GM23338 (cell line): Measurements from ENCODE around the gene COL4A1. TPM values are rescaled to one million over a fixed set of nuclear protein-coding genes. Genes with fewer than 3 reads are reported as not detected.

Experiments used
- ATAC-seq: fragments of 200-7000 bp; cut with Tn5 transposase; 3 replicates; pipeline ENCODE4 v1.9.1; 2020
- DNase-seq: peaks from one replicate; pipeline ENCODE4 v3.0.0-alpha.2; 2015; ENCODE audit warnings: low spot score
- H2AFZ ChIP-seq: fragments of 200-600 bp; sonication (generic); 2 replicates; pipeline ENCODE4 v1.8.0; 2016; ENCODE audit warnings: antibody characterized with exemption, mild to moderate bottlenecking, moderate library complexity
- H3F3A ChIP-seq: fragments of 200-600 bp; sonication (generic); replicated peaks from 2 replicates; pipeline ENCODE4 v1.8.0; 2017; ENCODE audit warnings: antibody characterized with exemption, mixed run types, low read depth
- H3K27ac ChIP-seq: fragments of 200-600 bp; sonication (generic); 2 replicates; pipeline ENCODE4 v1.6.1; 2016; ENCODE audit warnings: low read depth
- H3K27me3 ChIP-seq: fragments of 200-600 bp; sonication (generic); 2 replicates; pipeline ENCODE4 v1.8.0; 2016; ENCODE audit warnings: mild to moderate bottlenecking, mixed run types, moderate library complexity; ENCODE audit not compliant: insufficient read depth
- H3K36me3 ChIP-seq: fragments of 200-600 bp; sonication (generic); 2 replicates; pipeline ENCODE4 v1.8.0; 2016; ENCODE audit warnings: mild to moderate bottlenecking; ENCODE audit not compliant: insufficient read depth
- H3K4me1 ChIP-seq: fragments of 200-600 bp; sonication (generic); 2 replicates; pipeline ENCODE4 v1.8.0; 2016; ENCODE audit warnings: mild to moderate bottlenecking, moderate library complexity; ENCODE audit not compliant: insufficient read depth
- H3K4me2 ChIP-seq: fragments of 200-600 bp; sonication (generic); 2 replicates; pipeline ENCODE4 v1.7.1; 2017; ENCODE audit warnings: mixed run types
- H3K4me3 ChIP-seq: fragments of 200-600 bp; sonication (generic); 2 replicates; pipeline ENCODE4 v1.6.1; 2016; ENCODE audit warnings: mixed run types
- H3K79me2 ChIP-seq: fragments of 200-600 bp; sonication (generic); replicated peaks from 2 replicates; pipeline ENCODE4 v1.8.0; 2017; ENCODE audit warnings: mild to moderate bottlenecking; ENCODE audit not compliant: insufficient read depth
- H3K9me2 ChIP-seq: fragments of 200-600 bp; sonication (generic); 2 replicates; pipeline ENCODE4 v1.8.0; 2017; ENCODE audit not compliant: insufficient read depth
- H4K20me1 ChIP-seq: fragments of 200-600 bp; sonication (generic); replicated peaks from 2 replicates; pipeline ENCODE4 v1.8.0; 2017; ENCODE audit warnings: mild to moderate bottlenecking; ENCODE audit not compliant: insufficient read depth
- H3K27ac Mint-ChIP-seq: 2 replicates; pipeline ENCODE4 v1.8.0; 2020; ENCODE audit warnings: inconsistent platforms, mild to moderate bottlenecking, moderate library complexity, mixed read lengths
- H3K27me3 Mint-ChIP-seq: 3 replicates; pipeline ENCODE4 v1.8.0; 2022; ENCODE audit warnings: low read depth, mild to moderate bottlenecking, moderate library complexity, mixed read lengths, inconsistent platforms; ENCODE audit not compliant: insufficient read depth, poor library complexity
- H3K36me3 Mint-ChIP-seq: 3 replicates; pipeline ENCODE4 v1.8.0; 2021; ENCODE audit warnings: low read depth, mild to moderate bottlenecking, inconsistent platforms, moderate library complexity, mixed read lengths
- H3K4me1 Mint-ChIP-seq: 3 replicates; pipeline ENCODE4 v1.8.0; 2020; ENCODE audit warnings: mild to moderate bottlenecking, inconsistent platforms, mixed read lengths
- H3K4me3 Mint-ChIP-seq: 3 replicates; pipeline ENCODE4 v1.8.0; 2021; ENCODE audit warnings: moderate library complexity, mild to moderate bottlenecking, inconsistent platforms, mixed read lengths
- H3K9me3 Mint-ChIP-seq: 3 replicates; pipeline ENCODE4 v1.8.0; 2020; ENCODE audit warnings: moderate library complexity, mild to moderate bottlenecking, inconsistent platforms, mixed read lengths
- CREB1 ChIP-seq: fragments of 250-450 bp; sonication (Bioruptor Pico); IDR thresholded peaks from 2 replicates; pipeline ENCODE4 v1.5.0; 2020; ENCODE audit warnings: low read depth, mild to moderate bottlenecking, moderate library complexity
- EZH2 ChIP-seq: fragments of 200-600 bp; sonication (generic); IDR thresholded peaks from one replicate; pipeline ENCODE4 v1.8.0; 2017; ENCODE audit warnings: antibody characterized with exemption, mild to moderate bottlenecking, low read depth; ENCODE audit not compliant: unreplicated experiment
- EZH2phosphoT487 ChIP-seq: fragments of 200-600 bp; sonication (generic); IDR thresholded peaks from one replicate; pipeline ENCODE4 v1.8.1; 2018; ENCODE audit warnings: antibody characterized with exemption; ENCODE audit not compliant: unreplicated experiment
- NANOG ChIP-seq: IDR thresholded peaks from 2 replicates; pipeline ENCODE4 v1.6.1; 2016; ENCODE audit warnings: antibody characterized with exemption, borderline replicate concordance
- POLR2AphosphoS5 ChIP-seq: IDR thresholded peaks from 2 replicates; pipeline ENCODE4 v1.6.1; 2016; ENCODE audit warnings: antibody characterized with exemption, low read depth
- STAT1 ChIP-seq: IDR thresholded peaks from one replicate; pipeline ENCODE4 v1.6.1; 2016; ENCODE audit warnings: antibody characterized with exemption; ENCODE audit not compliant: unreplicated experiment
- polyA plus RNA-seq: library from polyadenylated mRNA; unstranded; fragments of >200 nt; fragmentation: Nextera tagmentation; extraction: Ambion mirVana; gene quantifications from 2 replicates; pipeline ENCODE4 v1.2.1, GENCODE V29; 2016
- total RNA-seq: library from RNA; depleted of rRNA; stranded (reverse); fragments of >200 nt; shearing (Covaris generic); gene quantifications from 2 replicates; pipeline ENCODE4 v1.2.3, GENCODE V29; 2014
- TF ChIP-seq, protein P1 (sequence below), 2 experiments: fragments of 200-600 bp in 1 of 2; sonication (generic) in 1 of 2; conservative IDR thresholded peaks; 2 replicates each; pipeline versions ENCODE4 v1.5.1 to v1.6.1; 2016 to 2017; ENCODE audit warnings: antibody characterized with exemption in 2 of 2, low read depth in 2 of 2, mild to moderate bottlenecking in 2 of 2, moderate library complexity in 1 of 2
- TF ChIP-seq, protein P2 (sequence below): fragments of 250-450 bp; sonication (Bioruptor Pico); IDR thresholded peaks from 2 replicates; pipeline ENCODE4 v1.5.0; 2020; ENCODE audit warnings: mild to moderate bottlenecking, moderate library complexity

COL4A1 gene
- total and polyA plus RNA-seq, 2 experiments from 2014 or later, result 39.1 to 110 TPM

DNA sequence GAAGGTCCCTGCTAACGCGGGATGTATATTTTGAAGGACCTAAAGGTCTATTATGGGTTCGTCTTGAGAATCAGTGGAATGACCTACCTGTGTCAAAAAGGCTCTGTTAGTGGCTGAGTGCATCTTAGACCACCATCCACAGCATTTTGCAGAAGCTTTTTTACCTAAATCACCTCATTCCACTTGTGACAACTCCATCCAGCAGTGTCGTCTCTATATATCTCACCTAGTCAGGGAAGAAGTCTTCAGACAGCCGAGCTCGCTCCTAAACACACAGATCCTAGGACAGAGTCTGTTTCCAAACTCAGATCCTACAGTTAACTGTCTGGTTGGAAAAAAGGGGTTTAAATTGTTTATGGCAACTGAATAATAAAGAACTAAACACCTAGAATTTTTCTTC is 33.7 kb downstream of the COL4A1 start:
- TF ChIP-seq CREB1 (CRISPR knock-in tag), result no peak
- TF ChIP-seq, protein P1, sequence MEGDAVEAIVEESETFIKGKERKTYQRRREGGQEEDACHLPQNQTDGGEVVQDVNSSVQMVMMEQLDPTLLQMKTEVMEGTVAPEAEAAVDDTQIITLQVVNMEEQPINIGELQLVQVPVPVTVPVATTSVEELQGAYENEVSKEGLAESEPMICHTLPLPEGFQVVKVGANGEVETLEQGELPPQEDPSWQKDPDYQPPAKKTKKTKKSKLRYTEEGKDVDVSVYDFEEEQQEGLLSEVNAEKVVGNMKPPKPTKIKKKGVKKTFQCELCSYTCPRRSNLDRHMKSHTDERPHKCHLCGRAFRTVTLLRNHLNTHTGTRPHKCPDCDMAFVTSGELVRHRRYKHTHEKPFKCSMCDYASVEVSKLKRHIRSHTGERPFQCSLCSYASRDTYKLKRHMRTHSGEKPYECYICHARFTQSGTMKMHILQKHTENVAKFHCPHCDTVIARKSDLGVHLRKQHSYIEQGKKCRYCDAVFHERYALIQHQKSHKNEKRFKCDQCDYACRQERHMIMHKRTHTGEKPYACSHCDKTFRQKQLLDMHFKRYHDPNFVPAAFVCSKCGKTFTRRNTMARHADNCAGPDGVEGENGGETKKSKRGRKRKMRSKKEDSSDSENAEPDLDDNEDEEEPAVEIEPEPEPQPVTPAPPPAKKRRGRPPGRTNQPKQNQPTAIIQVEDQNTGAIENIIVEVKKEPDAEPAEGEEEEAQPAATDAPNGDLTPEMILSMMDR (conservative IDR thresholded peaks at IDR 0.05; ENCODE audit: low read depth in 2 of 2), result no peak
- no peak for TF ChIP-seq NANOG
- no peak for TF ChIP-seq EZH2phosphoT487
- TF ChIP-seq, protein P2, sequence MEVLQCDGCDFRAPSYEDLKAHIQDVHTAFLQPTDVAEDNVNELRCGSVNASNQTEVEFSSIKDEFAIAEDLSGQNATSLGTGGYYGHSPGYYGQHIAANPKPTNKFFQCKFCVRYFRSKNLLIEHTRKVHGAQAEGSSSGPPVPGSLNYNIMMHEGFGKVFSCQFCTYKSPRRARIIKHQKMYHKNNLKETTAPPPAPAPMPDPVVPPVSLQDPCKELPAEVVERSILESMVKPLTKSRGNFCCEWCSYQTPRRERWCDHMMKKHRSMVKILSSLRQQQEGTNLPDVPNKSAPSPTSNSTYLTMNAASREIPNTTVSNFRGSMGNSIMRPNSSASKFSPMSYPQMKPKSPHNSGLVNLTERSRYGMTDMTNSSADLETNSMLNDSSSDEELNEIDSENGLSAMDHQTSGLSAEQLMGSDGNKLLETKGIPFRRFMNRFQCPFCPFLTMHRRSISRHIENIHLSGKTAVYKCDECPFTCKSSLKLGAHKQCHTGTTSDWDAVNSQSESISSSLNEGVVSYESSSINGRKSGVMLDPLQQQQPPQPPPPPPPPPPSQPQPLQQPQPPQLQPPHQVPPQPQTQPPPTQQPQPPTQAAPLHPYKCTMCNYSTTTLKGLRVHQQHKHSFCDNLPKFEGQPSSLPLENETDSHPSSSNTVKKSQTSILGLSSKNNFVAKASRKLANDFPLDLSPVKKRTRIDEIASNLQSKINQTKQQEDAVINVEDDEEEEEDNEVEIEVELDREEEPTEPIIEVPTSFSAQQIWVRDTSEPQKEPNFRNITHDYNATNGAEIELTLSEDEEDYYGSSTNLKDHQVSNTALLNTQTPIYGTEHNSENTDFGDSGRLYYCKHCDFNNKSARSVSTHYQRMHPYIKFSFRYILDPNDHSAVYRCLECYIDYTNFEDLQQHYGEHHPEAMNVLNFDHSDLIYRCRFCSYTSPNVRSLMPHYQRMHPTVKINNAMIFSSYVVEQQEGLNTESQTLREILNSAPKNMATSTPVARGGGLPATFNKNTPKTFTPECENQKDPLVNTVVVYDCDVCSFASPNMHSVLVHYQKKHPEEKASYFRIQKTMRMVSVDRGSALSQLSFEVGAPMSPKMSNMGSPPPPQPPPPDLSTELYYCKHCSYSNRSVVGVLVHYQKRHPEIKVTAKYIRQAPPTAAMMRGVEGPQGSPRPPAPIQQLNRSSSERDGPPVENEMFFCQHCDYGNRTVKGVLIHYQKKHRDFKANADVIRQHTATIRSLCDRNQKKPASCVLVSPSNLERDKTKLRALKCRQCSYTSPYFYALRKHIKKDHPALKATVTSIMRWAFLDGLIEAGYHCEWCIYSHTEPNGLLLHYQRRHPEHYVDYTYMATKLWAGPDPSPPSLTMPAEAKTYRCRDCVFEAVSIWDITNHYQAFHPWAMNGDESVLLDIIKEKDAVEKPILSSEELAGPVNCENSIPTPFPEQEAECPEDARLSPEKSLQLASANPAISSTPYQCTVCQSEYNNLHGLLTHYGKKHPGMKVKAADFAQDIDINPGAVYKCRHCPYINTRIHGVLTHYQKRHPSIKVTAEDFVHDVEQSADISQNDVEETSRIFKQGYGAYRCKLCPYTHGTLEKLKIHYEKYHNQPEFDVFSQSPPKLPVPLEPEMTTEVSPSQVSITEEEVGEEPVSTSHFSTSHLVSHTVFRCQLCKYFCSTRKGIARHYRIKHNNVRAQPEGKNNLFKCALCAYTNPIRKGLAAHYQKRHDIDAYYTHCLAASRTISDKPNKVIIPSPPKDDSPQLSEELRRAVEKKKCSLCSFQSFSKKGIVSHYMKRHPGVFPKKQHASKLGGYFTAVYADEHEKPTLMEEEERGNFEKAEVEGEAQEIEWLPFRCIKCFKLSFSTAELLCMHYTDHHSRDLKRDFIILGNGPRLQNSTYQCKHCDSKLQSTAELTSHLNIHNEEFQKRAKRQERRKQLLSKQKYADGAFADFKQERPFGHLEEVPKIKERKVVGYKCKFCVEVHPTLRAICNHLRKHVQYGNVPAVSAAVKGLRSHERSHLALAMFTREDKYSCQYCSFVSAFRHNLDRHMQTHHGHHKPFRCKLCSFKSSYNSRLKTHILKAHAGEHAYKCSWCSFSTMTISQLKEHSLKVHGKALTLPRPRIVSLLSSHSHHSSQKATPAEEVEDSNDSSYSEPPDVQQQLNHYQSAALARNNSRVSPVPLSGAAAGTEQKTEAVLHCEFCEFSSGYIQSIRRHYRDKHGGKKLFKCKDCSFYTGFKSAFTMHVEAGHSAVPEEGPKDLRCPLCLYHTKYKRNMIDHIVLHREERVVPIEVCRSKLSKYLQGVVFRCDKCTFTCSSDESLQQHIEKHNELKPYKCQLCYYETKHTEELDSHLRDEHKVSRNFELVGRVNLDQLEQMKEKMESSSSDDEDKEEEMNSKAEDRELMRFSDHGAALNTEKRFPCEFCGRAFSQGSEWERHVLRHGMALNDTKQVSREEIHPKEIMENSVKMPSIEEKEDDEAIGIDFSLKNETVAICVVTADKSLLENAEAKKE, result no peak
- TF ChIP-seq STAT1, result no peak
- no peak for TF ChIP-seq POLR2AphosphoS5
- TF ChIP-seq EZH2, result no peak
- Histone ChIP-seq H3K4me1 (no peaks in the 10 kb centered on the region; the same call in 1 of the 2 replicates), H4K20me1 (peaks cover 7% of the 10 kb centered on the region)

More for the DNA sequence above, 33.7 kb downstream of the COL4A1 start:
- ATAC-seq (no peak), DNase-seq (no peak)
- H3K4me3 Mint-ChIP-seq, result no peak overlapping the region
- Histone ChIP-seq H3K36me3 (no peaks in the 10 kb centered on the region), H3K4me2 (no peak overlapping the region), H2AFZ (no peak overlapping the region), H3F3A (no peaks in the 10 kb centered on the region), H3K79me2 (peaks cover 51% of the 10 kb centered on the region), H3K4me3 (no peak overlapping the region), H3K27ac (no peak overlapping the region), H3K9me2 (no peaks in the 10 kb centered on the region), H3K27me3 (no peaks in the 10 kb centered on the region)
- no peaks in the 10 kb centered on the region for H3K9me3 Mint-ChIP-seq
- no peaks in the 10 kb centered on the region for H3K36me3 Mint-ChIP-seq
- peaks cover 32% of the 10 kb centered on the region for H3K4me1 Mint-ChIP-seq
- H3K27me3 Mint-ChIP-seq, result no peaks in the 10 kb centered on the region
- no peak overlapping the region for H3K27ac Mint-ChIP-seq
